H9 (cell line): Measurements from ENCODE around the gene ARHGAP26. TPM values are rescaled to one million over a fixed set of nuclear protein-coding genes. Genes with fewer than 3 reads are reported as not detected.

Experiments used
- DNase-seq: peaks from one replicate; pipeline ENCODE4 v3.0.0-alpha.2; 2017
- H2AFZ ChIP-seq: one replicate; pipeline ENCODE4 v1.6.1; 2013; ENCODE audit warnings: mild to moderate bottlenecking, low read length, control low read depth, moderate library complexity
- H2AK5ac ChIP-seq: 2 replicates; pipeline ENCODE4 v1.6.1; 2013; ENCODE audit warnings: low read length, control low read depth, mixed read lengths; ENCODE audit not compliant: insufficient read length
- H2BK120ac ChIP-seq: one replicate; pipeline ENCODE4 v1.6.1; 2013; ENCODE audit warnings: low read depth, mild to moderate bottlenecking, low read length, control low read depth, inconsistent platforms; ENCODE audit not compliant: poor library complexity, severe bottlenecking
- H2BK12ac ChIP-seq: 2 replicates; pipeline ENCODE4 v1.6.1; 2013; ENCODE audit warnings: low read length, control low read depth, mixed read lengths, low read depth; ENCODE audit not compliant: insufficient read length
- H2BK15ac ChIP-seq: 2 replicates; pipeline ENCODE4 v1.6.1; 2013; ENCODE audit warnings: low read depth, low read length, control low read depth
- H2BK20ac ChIP-seq: one replicate; pipeline ENCODE4 v1.6.1; 2013; ENCODE audit warnings: low read depth, mild to moderate bottlenecking, low read length, control low read depth, inconsistent platforms; ENCODE audit not compliant: poor library complexity, severe bottlenecking
- H2BK5ac ChIP-seq: 2 replicates; pipeline ENCODE4 v1.6.1; 2013; ENCODE audit warnings: low read length, control low read depth, mixed read lengths; ENCODE audit not compliant: insufficient read length
- H3K14ac ChIP-seq: 2 replicates; pipeline ENCODE4 v1.6.1; 2013; ENCODE audit warnings: low read length, control low read depth; ENCODE audit not compliant: insufficient read depth
- H3K18ac ChIP-seq: 2 replicates; pipeline ENCODE4 v1.6.1; 2013; ENCODE audit warnings: low read depth, mild to moderate bottlenecking, mixed read lengths, low read length, control low read depth; ENCODE audit not compliant: insufficient read length
- H3K23ac ChIP-seq: 2 replicates; pipeline ENCODE4 v1.6.1; 2013; ENCODE audit warnings: low read length, control low read depth, mixed read lengths, low read depth; ENCODE audit not compliant: insufficient read length
- H3K23me2 ChIP-seq: 2 replicates; pipeline ENCODE4 v1.6.1; 2013; ENCODE audit warnings: low read depth, mild to moderate bottlenecking, mixed read lengths, low read length, control low read depth; ENCODE audit not compliant: insufficient read length, poor library complexity, severe bottlenecking
- H3K27ac ChIP-seq: 2 replicates; pipeline ENCODE4 v1.5.1; 2013; ENCODE audit warnings: low read length, control low read depth, mixed read lengths, low read depth; ENCODE audit not compliant: insufficient read length
- H3K27me3 ChIP-seq: 2 replicates; pipeline ENCODE4 v1.6.1; 2013; ENCODE audit warnings: low read length, control low read depth, inconsistent platforms; ENCODE audit not compliant: insufficient read depth
- H3K4ac ChIP-seq: 2 replicates; pipeline ENCODE4 v1.6.1; 2013; ENCODE audit warnings: low read depth, mild to moderate bottlenecking, control low read depth, inconsistent platforms, low read length, moderate library complexity
- H3K4me1 ChIP-seq: 2 replicates; pipeline ENCODE4 v1.6.1; 2013; ENCODE audit warnings: low read length, control low read depth, inconsistent platforms; ENCODE audit not compliant: insufficient read depth
- H3K4me2 ChIP-seq: 2 replicates; pipeline ENCODE4 v1.6.1; 2013; ENCODE audit warnings: low read length, control low read depth, mixed read lengths; ENCODE audit not compliant: insufficient read length, insufficient read depth
- H3K56ac ChIP-seq: 2 replicates; pipeline ENCODE4 v1.6.1; 2013; ENCODE audit warnings: low read depth, mild to moderate bottlenecking, mixed read lengths, low read length, control low read depth; ENCODE audit not compliant: insufficient read length
- H3K79me1 ChIP-seq: 2 replicates; pipeline ENCODE4 v1.6.1; 2013; ENCODE audit warnings: low read depth, mild to moderate bottlenecking, moderate library complexity, low read length, control low read depth, inconsistent platforms; ENCODE audit not compliant: insufficient read depth, poor library complexity, severe bottlenecking
- H3K79me2 ChIP-seq: 2 replicates; pipeline ENCODE4 v1.6.1; 2013; ENCODE audit warnings: low read length, control low read depth, inconsistent platforms; ENCODE audit not compliant: insufficient read depth
- H3K9ac ChIP-seq: 2 replicates; pipeline ENCODE4 v1.6.1; 2013; ENCODE audit warnings: low read length, control low read depth, mixed read lengths; ENCODE audit not compliant: insufficient read length; ENCODE audit errors: extremely low read depth
- H3K9me3 ChIP-seq: one replicate; pipeline ENCODE4 v1.6.1; 2013; ENCODE audit warnings: low read depth, low read length, inconsistent platforms; ENCODE audit not compliant: control insufficient read depth
- H3T11ph ChIP-seq: one replicate; pipeline ENCODE4 v1.6.1; 2013; ENCODE audit warnings: mild to moderate bottlenecking, low read length, control low read depth, inconsistent platforms
- H4K20me1 ChIP-seq: one replicate; pipeline ENCODE4 v1.6.1; 2013; ENCODE audit not compliant: control insufficient read depth, insufficient read length, insufficient read depth
- H4K5ac ChIP-seq: 2 replicates; pipeline ENCODE4 v1.6.1; 2013; ENCODE audit warnings: low read depth, mild to moderate bottlenecking, mixed read lengths, low read length, control low read depth; ENCODE audit not compliant: insufficient read length
- H4K8ac ChIP-seq: replicated peaks from 2 replicates; pipeline ENCODE4 v1.6.1; 2013; ENCODE audit warnings: low read length, control low read depth, mixed read lengths, low read depth; ENCODE audit not compliant: insufficient read length
- H4K91ac ChIP-seq: 2 replicates; pipeline ENCODE4 v1.6.1; 2013; ENCODE audit warnings: low read depth, mild to moderate bottlenecking, moderate library complexity, mixed read lengths, low read length, control low read depth; ENCODE audit not compliant: insufficient read length
- H3K27ac Mint-ChIP-seq, 3 experiments: 2 replicates in 2 of 3; 3 replicates in 1 of 3; pipeline ENCODE4 v1.8.0; 2020 to 2021; ENCODE audit warnings: mixed read lengths in 3 of 3, mild to moderate bottlenecking in 1 of 3, moderate library complexity in 1 of 3
- H3K27me3 Mint-ChIP-seq: 2 replicates; pipeline ENCODE4 v1.8.0; 2021; ENCODE audit warnings: low read depth, mild to moderate bottlenecking, moderate library complexity, mixed read lengths
- H3K36me3 Mint-ChIP-seq, 3 experiments: 2 replicates in 2 of 3; 3 replicates in 1 of 3; pipeline ENCODE4 v1.8.0; 2020 to 2021; ENCODE audit warnings: low read depth in 3 of 3, mixed read lengths in 3 of 3; ENCODE audit not compliant: insufficient read depth in 1 of 3
- H3K4me1 Mint-ChIP-seq, 2 experiments: 2 replicates each; pipeline ENCODE4 v1.8.0; 2020; ENCODE audit warnings: mixed read lengths in 2 of 2
- H3K4me3 Mint-ChIP-seq, 2 experiments: 2 replicates in 1 of 2; 3 replicates in 1 of 2; pipeline ENCODE4 v1.8.0; 2020 to 2021; ENCODE audit warnings: mild to moderate bottlenecking in 2 of 2, mixed read lengths in 2 of 2, moderate library complexity in 1 of 2
- H3K9me3 Mint-ChIP-seq, 2 experiments: 2 replicates in 1 of 2; 3 replicates in 1 of 2; pipeline ENCODE4 v1.8.0; 2020; ENCODE audit warnings: mild to moderate bottlenecking in 2 of 2, mixed read lengths in 2 of 2, moderate library complexity in 1 of 2
- CTCF ChIP-seq: fragments of 200-600 bp; sonication (generic); conservative IDR thresholded peaks from 3 replicates; pipeline ENCODE4 v1.8.0; 2021; ENCODE audit warnings: antibody characterized with exemption, mild to moderate bottlenecking
- WGBS: extraction: QIAGEN DNeasy Blood & Tissue Kit; methylation state at CpG from one replicate; pipeline ENCODE4 v1.1.7; 2013; ENCODE audit warnings: missing lambda C conversion rate, low lambda C conversion rate, mixed read lengths; ENCODE audit not compliant: insufficient read length; ENCODE audit errors: extremely low coverage; 5-methylcytosine and 5-hydroxymethylcytosine counted together
- total RNA-seq: library from RNA; stranded (reverse); gene quantifications from 2 replicates; pipeline ENCODE4 v1.2.1, GENCODE V29; 2021

ARHGAP26 gene
- total RNA-seq, 1 experiment from 2014 or later, result 13.8 TPM

- Histone ChIP-seq H3K4me2 (no peak overlapping the region), H4K5ac (no peak overlapping the region), H3K27ac (no peak overlapping the region), H4K8ac (no peak overlapping the region), H3K79me1 (no peaks in the 10 kb centered on the region), H4K91ac (no peak overlapping the region), H2BK15ac (no peak overlapping the region), H3K18ac (no peak overlapping the region), H3K9me3 (no peaks in the 10 kb centered on the region), H3K14ac (no peak overlapping the region), H3K23me2 (no peaks in the 10 kb centered on the region), H2BK120ac (no peak overlapping the region), H2BK12ac (no peak overlapping the region), H2BK5ac (no peak overlapping the region), H3K27me3 (no peaks in the 10 kb centered on the region), H3K9ac (no peak overlapping the region), H2AFZ (no peak overlapping the region), H3K56ac (no peak overlapping the region), H3T11ph (no peak overlapping the region), H2AK5ac (no peak overlapping the region), H3K23ac (no peak overlapping the region), H3K4me1 (no peaks in the 10 kb centered on the region), H3K4ac (no peak overlapping the region), H3K79me2 (no peaks in the 10 kb centered on the region), H2BK20ac (no peak overlapping the region), H4K20me1 (no peaks in the 10 kb centered on the region)
- Mint-ChIP-seq H3K36me3 (peaks cover 0 to 6% (median 0%) of the 10 kb centered on the region in 3 experiments; a peak in 2 of 7 replicates), H3K4me1 (no peaks in the 10 kb centered on the region), H3K27me3 (no peaks in the 10 kb centered on the region), H3K9me3 (no peaks in the 10 kb centered on the region), H3K4me3 (no peak overlapping the region), H3K27ac (no peak overlapping the region)
- no CpG with 5 or more reads among the region's 1 CpG for WGBS
- no peak for TF ChIP-seq CTCF
- no peak for DNase-seq
These were observed 6.5 kb upstream of the ARHGAP26 start for GRCh38 chr5:142763701-142764100.
